Mesodermal cell (in vitro differentiated cells): ENCODE measurements around the gene CAMK2A.
A peak's percentile ranks its signal among the peaks of the same experiment; 100 is the strongest.

Source experiments
- H3K27ac ChIP-seq: 2 replicates; pipeline ENCODE4 v1.7.0; 2013; ENCODE audit warnings: mild to moderate bottlenecking, low read depth, low read length, moderate library complexity; ENCODE audit not compliant: severe bottlenecking
- H3K36me3 ChIP-seq: 2 replicates; pipeline ENCODE4 v1.7.1; 2013; ENCODE audit warnings: mild to moderate bottlenecking, low read length, moderate library complexity; ENCODE audit not compliant: control insufficient read depth, insufficient read depth
- H3K4me1 ChIP-seq: one replicate; pipeline ENCODE4 v1.7.1; 2013; ENCODE audit warnings: mild to moderate bottlenecking, low read length; ENCODE audit not compliant: insufficient read depth, control insufficient read depth, poor library complexity, severe bottlenecking
- H3K4me3 ChIP-seq: 2 replicates; pipeline ENCODE4 v1.7.0; 2013; ENCODE audit warnings: low read length, control low read depth, mild to moderate bottlenecking; ENCODE audit not compliant: insufficient read depth, poor library complexity, severe bottlenecking; ENCODE audit errors: extremely low read depth
- H3K9me3 ChIP-seq: 2 replicates; pipeline ENCODE4 v1.7.1; 2013; ENCODE audit warnings: mild to moderate bottlenecking, low read length, moderate library complexity; ENCODE audit not compliant: control insufficient read depth
- WGBS, 2 experiments: methylation state at CpG; one replicate each; pipeline ENCODE4 v1.1.5; 2013; ENCODE audit warnings: missing lambda C conversion rate in 2 of 2; ENCODE audit not compliant: insufficient coverage in 2 of 2; 5-methylcytosine and 5-hydroxymethylcytosine counted together

The CAMK2A gene

DNA sequence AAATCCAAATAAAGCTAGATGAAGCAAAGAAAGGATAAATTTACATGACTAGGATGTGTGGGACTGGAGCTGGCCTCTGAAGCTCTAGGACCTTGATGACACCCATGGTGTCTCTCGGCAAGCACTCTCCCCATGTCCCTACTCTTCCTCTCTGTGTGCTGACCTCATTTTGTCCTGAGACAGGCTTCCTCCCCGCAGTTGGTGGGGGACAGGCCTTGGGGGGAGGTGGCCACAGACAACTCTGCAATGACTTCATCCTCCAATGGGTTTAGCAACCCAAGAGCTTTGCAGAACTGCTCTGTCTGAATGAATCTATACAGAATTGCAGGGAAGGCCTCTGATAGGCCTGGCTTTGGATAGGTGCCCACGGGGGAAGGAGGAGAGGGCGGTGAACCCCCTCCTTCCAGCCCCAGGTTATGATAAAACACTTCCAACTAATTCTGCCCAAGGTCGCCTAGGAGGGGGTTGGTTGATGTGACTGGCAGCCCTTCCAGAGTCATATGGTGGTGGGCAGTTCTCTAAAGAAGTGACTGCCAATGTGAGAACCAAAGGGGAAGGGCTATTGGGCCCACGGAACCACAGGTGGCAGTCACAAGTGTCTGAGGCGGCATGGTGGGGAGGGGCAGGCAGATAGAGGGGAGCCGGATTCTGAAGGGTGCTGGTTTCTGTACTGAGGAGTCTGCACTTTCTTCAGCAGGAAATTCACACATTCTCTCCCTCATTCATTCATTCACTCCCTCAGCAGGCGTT lies 93.7 kb downstream of the CAMK2A start:
- H3K27ac ChIP-seq: no peak overlapping the region
- no peaks in the 10 kb centered on the region for H3K36me3 ChIP-seq
- H3K9me3 ChIP-seq: no peaks in the 10 kb centered on the region
- 89 to 97% methylated on average over 4 to 6 of the region's 9 CpGs for WGBS, 2 experiments
- H3K4me3 ChIP-seq: no peak overlapping the region
- peaks cover 2% of the 10 kb centered on the region for H3K4me1 ChIP-seq

DNA sequence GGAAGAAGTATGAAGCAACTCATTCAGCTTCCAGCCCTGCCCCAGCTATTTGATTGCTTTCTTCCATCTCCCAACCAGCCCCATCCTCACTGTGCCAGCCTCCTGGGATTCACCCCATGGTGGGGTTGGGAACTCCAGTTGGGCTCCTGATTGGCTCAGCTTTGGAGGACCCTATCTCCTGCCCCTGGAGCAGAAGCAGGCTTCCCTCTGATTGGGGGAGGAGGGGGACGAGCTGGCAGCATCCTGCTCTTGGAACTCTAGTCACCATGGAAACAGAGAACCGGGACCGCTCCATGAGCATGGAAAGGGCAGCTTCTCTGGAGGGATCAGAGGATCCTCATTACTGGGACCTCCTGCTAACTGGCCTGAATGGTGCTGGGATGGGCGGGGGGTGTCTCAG lies 97.1 kb downstream of the CAMK2A start:
- Histone ChIP-seq H3K27ac (no peak overlapping the region), H3K4me1 (peaks cover 11% of the 10 kb centered on the region), H3K9me3 (no peaks in the 10 kb centered on the region), H3K4me3 (no peak overlapping the region), H3K36me3 (no peaks in the 10 kb centered on the region)
- WGBS, 2 experiments: 57 to 69% methylated on average over 3 to 4 of the region's 4 CpGs

DNA sequence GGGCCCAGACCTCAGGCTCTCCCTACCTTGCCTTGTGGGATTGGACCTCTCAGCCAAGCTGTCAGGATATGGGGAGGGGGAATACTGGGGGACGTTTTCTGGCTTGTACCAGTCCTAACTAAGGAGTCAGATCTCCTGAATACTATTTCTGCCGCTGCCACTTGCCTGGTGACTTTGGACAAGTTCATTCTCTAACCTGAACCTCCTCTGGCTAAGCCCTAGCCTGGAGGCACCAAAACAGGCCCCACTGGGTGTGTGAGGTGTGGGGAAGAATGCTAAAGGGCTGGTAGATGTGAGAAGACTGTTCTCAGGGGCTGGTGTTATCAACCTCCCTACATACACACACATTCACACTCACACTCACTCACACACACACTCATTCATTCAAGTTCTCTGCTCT lies 98.6 kb downstream of the CAMK2A start:
- Histone ChIP-seq H3K27ac (no peak overlapping the region), H3K9me3 (no peaks in the 10 kb centered on the region), H3K36me3 (no peaks in the 10 kb centered on the region), H3K4me1 (peaks cover 11% of the 10 kb centered on the region), H3K4me3 (no peak overlapping the region)
- 20 to 26% methylated on average over 1 to 2 of the region's 2 CpGs for WGBS, 2 experiments

DNA sequence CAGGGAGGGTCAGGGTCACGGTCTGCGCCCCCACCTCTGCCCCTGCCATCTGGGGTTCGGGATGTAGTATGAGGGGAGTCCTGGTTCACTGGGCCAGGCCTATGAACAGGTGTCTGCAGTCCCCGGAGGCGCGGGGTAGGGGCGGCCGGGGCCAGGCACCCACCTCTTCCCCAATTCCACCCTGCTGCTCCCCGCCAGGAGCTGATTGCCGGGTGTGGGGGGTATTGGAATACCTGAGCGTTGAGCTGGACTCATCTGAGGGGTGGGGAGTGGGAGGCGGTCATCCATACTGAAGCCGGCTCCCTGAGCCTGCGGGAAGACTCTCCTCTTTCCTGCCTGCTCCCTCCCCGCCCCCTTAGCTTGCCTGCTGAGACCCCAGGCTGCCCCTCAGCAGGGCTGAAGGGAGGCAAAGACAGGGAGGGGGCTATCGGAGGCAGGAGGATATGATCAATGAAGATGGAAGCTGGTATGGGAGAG lies 99.0 kb downstream of the CAMK2A start:
- H3K4me1 ChIP-seq: peaks cover 11% of the 10 kb centered on the region
- H3K27ac ChIP-seq: no peak overlapping the region
- peak overlapping the region; percentile 11 for H3K4me3 ChIP-seq
- no peaks in the 10 kb centered on the region for H3K9me3 ChIP-seq
- 10 to 26% methylated on average over 4 to 8 of the region's 16 CpGs for WGBS, 2 experiments
- H3K36me3 ChIP-seq: no peaks in the 10 kb centered on the region

DNA sequence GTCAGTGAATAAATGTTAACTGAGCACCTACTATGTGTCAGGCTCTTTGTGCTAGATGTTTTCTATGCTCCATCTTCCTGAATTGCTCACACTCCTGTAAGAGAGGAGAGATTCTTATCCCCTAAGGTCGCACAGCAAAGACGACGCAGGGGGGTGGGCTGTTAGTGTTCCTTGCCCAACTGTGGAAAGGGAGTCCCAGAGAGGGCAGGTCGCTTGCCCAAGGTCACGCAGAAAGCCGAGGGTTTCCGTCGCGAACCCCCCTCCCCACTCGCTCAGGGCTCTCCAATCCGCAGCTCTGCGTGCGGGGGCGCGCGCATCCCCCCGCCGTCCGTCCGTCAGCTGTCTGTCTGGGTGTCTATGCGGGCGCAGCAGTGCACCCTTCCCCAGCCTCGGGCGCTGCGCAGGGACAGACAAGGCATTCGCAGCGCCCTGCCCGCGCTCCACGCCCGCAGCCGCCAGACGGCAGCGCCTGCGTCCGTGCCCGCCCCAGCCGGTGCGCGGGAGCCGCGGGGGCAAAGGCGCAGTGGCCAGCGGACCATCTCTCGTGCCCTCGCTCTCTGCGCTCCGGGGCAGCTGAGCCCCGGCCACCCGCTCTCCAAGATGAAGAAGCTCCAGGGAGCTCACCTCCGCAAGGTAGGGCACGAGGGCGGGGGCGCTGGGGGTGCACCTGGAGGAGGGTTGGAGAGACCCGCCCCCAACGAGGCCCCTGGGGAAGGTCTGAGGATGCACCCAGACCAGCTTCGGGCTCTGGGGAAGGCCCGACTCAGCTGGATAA lies 99.7 kb downstream of the CAMK2A start, which contains the start of gene SLC6A7:
Gene SLC6A7, plus strand, starts transcription at position 335 of the 775 bp plus-strand sequence. Its CDS starts 266 bp downstream, at position 601.
- H3K4me1 ChIP-seq: peaks cover 11% of the 10 kb centered on the region
- 2 to 3% methylated on average over 41 to 45 of the region's 58 CpGs for WGBS, 2 experiments
- no peaks in the 10 kb centered on the region for H3K9me3 ChIP-seq
- H3K27ac ChIP-seq: no peak within 1 kb of the TSS
- H3K4me3 ChIP-seq: peak within 1 kb of the TSS; percentile 11
- H3K36me3 ChIP-seq: no peaks in the 10 kb centered on the region

DNA sequence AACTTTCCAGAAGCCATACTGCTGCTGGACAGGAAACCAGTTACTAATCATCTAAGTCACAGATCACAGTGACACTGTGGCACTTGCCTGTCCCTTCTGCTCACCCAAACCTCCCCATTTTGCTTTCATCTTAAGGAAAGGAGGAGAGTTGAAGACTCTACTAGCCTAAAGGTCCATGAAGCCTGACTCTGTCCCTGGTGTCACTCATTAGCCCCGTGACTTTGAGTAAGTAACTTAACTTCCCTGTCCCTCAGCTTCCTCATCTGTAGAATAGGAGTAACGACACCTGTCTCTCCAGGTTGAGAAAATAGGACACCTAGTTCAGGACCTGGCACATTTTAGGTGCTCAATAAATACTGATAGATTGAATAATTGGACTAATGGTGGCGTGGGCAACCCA lies 100.2 kb downstream of the CAMK2A start:
- Histone ChIP-seq H3K4me1 (peaks cover 11% of the 10 kb centered on the region), H3K36me3 (no peaks in the 10 kb centered on the region), H3K27ac (no peak overlapping the region), H3K9me3 (no peaks in the 10 kb centered on the region), H3K4me3 (no peak overlapping the region)
- WGBS, 2 experiments: 75 to 81% methylated on average over 3 of the region's 3 CpGs

DNA sequence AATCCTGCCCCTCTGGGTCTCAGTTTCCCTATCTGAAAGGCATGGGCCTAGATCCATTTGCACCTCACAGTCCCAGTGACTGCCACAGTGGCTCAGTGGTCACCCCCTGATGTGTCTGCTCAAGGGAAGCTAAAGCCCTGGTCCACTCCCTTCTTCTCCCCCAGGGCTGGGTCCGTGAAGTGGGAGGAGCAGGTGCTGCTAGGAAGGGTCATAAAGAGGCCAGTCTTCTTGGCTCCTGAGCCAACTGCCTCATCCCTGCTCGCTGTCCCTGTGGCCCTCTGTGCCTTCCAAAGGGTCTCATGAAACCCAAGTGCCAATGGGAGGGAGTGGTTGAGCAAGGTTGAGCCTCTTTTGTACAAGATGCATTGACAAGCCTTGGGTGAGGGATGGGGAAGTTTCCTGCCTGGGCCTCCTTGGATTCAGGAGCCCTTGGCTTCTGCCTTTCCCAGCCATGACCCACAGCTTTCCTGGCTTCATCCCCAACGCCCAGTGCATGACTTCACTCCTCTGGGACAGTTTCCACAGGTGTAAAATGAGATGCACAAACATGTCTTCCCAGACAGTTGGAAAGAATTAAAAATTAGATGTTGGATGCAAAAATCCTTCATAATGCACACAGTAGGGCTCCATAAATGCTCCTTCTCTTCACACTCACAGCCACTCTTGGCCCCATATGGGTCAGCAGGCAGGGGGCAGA lies 101.3 kb downstream of the CAMK2A start:
- Histone ChIP-seq H3K4me3 (no peak overlapping the region), H3K27ac (no peak overlapping the region), H3K36me3 (no peaks in the 10 kb centered on the region), H3K4me1 (peaks cover 11% of the 10 kb centered on the region), H3K9me3 (no peaks in the 10 kb centered on the region)
- 60 to 86% methylated on average over 1 to 2 of the region's 3 CpGs for WGBS, 2 experiments

DNA sequence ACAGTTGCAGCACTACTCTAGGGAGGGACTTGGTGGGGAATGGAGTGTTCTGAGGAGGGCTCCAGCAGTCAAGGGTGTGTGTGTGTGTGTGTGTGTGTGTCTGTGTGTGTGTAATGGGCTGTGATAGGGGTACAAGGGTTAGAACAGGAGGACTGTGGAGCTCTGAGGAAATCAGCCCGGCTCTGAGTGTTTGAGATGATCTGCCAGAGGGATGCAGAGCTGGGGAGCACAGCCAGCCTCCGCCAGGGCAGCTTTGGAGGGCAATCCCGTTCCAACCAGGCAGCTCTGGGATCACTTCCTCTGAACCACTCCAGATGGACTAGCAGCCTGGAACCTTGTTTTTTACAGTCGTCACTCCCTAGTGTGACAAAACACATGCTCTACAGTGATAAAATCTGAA lies 102.7 kb downstream of the CAMK2A start:
- Histone ChIP-seq H3K36me3 (no peaks in the 10 kb centered on the region), H3K27ac (no peak overlapping the region), H3K9me3 (no peaks in the 10 kb centered on the region), H3K4me3 (no peak overlapping the region), H3K4me1 (peaks cover 11% of the 10 kb centered on the region)
- WGBS, 2 experiments: 66 to 90% methylated on average over 2 to 3 of the region's 4 CpGs

DNA sequence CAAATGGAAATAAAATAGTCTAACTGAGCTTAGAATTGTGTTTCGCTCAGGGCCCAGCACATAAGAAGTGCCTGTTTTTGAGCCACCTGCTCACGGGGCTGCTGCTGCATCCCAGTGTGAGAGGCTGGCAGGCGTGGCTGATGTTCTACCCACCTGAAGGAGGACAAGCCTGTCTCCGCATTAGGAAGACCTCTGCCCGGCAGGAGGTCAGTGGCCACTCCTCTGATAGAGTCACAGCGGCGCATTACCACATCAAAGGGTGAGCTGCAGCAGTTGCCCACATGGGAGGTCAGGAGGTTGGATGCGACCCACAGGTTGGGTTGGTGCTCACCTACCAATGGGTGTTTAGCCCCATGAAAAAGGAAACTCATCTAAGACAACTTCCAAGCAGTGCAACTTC lies 103.4 kb downstream of the CAMK2A start:
- no peak overlapping the region for H3K4me3 ChIP-seq
- H3K36me3 ChIP-seq: no peaks in the 10 kb centered on the region
- H3K4me1 ChIP-seq: peaks cover 11% of the 10 kb centered on the region
- 59 to 60% methylated on average over 8 of the region's 8 CpGs for whole genome bisulfite sequencing, 2 experiments
- H3K9me3 ChIP-seq: no peaks in the 10 kb centered on the region
- no peak overlapping the region for H3K27ac ChIP-seq

DNA sequence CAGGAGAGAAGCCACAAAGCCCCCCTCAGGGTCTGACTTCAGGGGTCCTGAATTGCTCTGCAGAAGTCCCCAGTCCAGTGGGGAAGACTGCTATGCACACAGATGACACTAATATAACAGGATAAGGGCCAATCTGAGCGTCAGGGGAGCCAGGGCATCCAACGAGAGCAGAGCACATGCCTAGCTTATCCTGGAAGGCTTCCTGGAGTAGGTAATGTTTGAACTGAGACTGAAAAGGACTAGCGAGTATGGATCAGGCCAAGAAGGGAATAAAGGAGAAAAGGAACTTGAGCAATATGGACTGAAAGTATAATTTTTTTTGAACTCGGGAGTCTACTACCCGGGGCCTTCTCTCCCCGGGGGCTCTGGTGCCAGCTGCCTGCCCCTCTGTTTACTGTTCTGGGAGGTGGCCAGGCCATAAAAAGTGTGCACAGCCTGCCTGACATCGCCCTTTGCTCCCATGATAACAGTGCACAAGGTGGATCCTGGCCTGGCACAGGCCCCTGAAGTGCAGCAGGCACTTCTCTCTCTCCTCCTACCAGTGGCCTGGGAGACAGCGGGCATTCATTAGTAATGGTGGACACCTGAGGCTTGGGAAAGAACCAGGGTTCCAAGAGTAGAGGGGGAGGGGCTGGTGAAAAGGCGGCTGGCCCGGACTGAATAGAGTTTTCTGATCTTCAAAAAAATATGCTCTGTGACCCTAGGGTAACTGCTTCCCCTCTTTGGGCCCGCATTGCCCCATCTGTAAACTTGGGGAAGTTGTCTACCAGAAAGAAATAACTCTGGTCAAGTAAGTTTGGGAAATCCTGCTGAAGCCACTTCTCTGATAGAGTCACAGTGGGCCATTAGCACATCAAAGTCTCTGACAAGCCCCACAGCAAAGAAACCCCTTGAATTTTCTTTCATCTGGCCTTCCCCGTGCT lies 104.3 kb downstream of the CAMK2A start:
- no peak overlapping the region for H3K27ac ChIP-seq
- 71 to 73% methylated on average over 10 to 12 of the region's 12 CpGs for WGBS, 2 experiments
- H3K9me3 ChIP-seq: no peaks in the 10 kb centered on the region
- no peaks in the 10 kb centered on the region for H3K36me3 ChIP-seq
- peaks cover 2% of the 10 kb centered on the region for H3K4me1 ChIP-seq
- H3K4me3 ChIP-seq: no peak overlapping the region
